Left lung (tissue), 10 donors: ENCODE data around the gene NTSR2. TPM values are rescaled to one million over a fixed set of nuclear protein-coding genes. Genes with fewer than 3 reads are reported as not detected.

ENCODE experiments used
- ATAC-seq: fragments of 200-7000 bp; cut with Tn5 transposase; one replicate; pipeline ENCODE4 v1.9.1; 2020; ENCODE audit warnings: moderate library complexity
- DNase-seq, 4 donors: peaks; one replicate each; pipeline ENCODE4 v3.0.0-alpha.2; 2013 to 2020
- H3K27ac ChIP-seq, 2 donors: fragments of 200-600 bp; sonication (generic) in 1 of 2; one replicate each; pipeline versions ENCODE4 v1.5.0 to v1.8.0; 2020 to 2021
- H3K27me3 ChIP-seq, 2 donors: fragments of 200-600 bp; sonication (generic) in 1 of 2; one replicate each; pipeline versions ENCODE4 v1.5.0 to v1.8.0; 2020 to 2021
- H3K36me3 ChIP-seq, 2 donors: fragments of 200-600 bp; sonication (generic) in 1 of 2; one replicate each; pipeline versions ENCODE4 v1.5.0 to v1.8.0; 2020 to 2021
- H3K4me1 ChIP-seq, 2 donors: fragments of 200-600 bp; one replicate each; pipeline ENCODE4 v1.8.0; 2021
- H3K4me3 ChIP-seq, 2 donors: fragments of 200-600 bp; sonication (generic) in 1 of 2; one replicate each; pipeline versions ENCODE4 v1.5.0 to v1.8.0; 2020 to 2021; ENCODE audit warnings: mild to moderate bottlenecking in 1 of 2
- H3K9me3 ChIP-seq, 2 donors: fragments of 200-600 bp; sonication (generic) in 1 of 2; one replicate each; pipeline versions ENCODE4 v1.5.0 to v1.8.0; 2020 to 2021
- CTCF ChIP-seq, 2 donors: fragments of 200-600 bp; sonication (generic) in 1 of 2; IDR thresholded peaks; one replicate each; pipeline versions ENCODE4 v1.5.0 to v1.8.0; 2021; ENCODE audit warnings: antibody characterized with exemption in 2 of 2
- intact Hi-C, 2 donors: fragments of 100-400 bp; cut with DNase I; formaldehyde crosslinking; loops; one replicate each; pipeline versions ENCODE4 v1.11.2 to v1.14.2; 2022
- polyA plus RNA-seq, 6 donors: library from polyadenylated mRNA; unstranded; fragments of 120-200 nt; gene quantifications; one replicate each; pipeline ENCODE4 v1.2.1, GENCODE V29; 2013; ENCODE audit not compliant: insufficient read length in 6 of 6
- total RNA-seq, 2 donors: library from RNA; stranded (reverse); fragmentation: NEBNext Ultra II Directional; extraction: Animal tissue kit (Norgen Biotek cat#: 25700); gene quantifications; one replicate each; pipeline ENCODE4 v1.2.1, GENCODE V29; 2021
- donor health status: DM: no; HTN: yes; CAD: no.
- donor health status: DM: no; HTN: no; CAD: no.

The NTSR2 gene
- total and polyA plus RNA-seq, 8 donors = not detected

GRCh38 chr2:11716689-11717321 lies 46.8 kb upstream of the NTSR2 start:
- ATAC-seq = peak; percentile 79
- H3K27me3 ChIP-seq = no peaks in the 10 kb centered on the region
- intact Hi-C loops = no loop called here
- peak overlapping the region; percentile 1 to 37 for H3K27ac ChIP-seq
- no peaks in the 10 kb centered on the region for H3K9me3 ChIP-seq
- TF ChIP-seq CTCF (IDR thresholded peaks at IDR 0.05) = no peak
- H3K4me1 ChIP-seq = peaks cover 3 to 7% of the 10 kb centered on the region in 2 donors
- DNase-seq = peak in 2 of 4 donors; percentile 48 to 73
- no peak overlapping the region for H3K4me3 ChIP-seq
- H3K36me3 ChIP-seq = no peaks in the 10 kb centered on the region

- Histone ChIP-seq H3K4me1 (peaks cover 3 to 13% of the 10 kb centered on the region in 2 donors), H3K36me3 (no peaks in the 10 kb centered on the region), H3K4me3 (no peak overlapping the region), H3K27ac (peak overlapping the region; percentile 1 to 37), H3K27me3 (no peaks in the 10 kb centered on the region), H3K9me3 (no peaks in the 10 kb centered on the region)
- no peak for TF ChIP-seq CTCF (IDR thresholded peaks at IDR 0.05)
- intact Hi-C loops = no loop called here
- DNase-seq (no peak), ATAC-seq (peak; percentile 11)
Observed at GRCh38 chr2:11715987-11716652, 46.1 kb upstream of the NTSR2 start.

GRCh38 chr2:11713815-11714214 lies 43.8 kb upstream of the NTSR2 start:
- intact Hi-C loops = no loop called here
- TF ChIP-seq CTCF (IDR thresholded peaks at IDR 0.05) = no peak

GRCh38 chr2:11712866-11713265 lies 42.9 kb upstream of the NTSR2 start:
- ATAC-seq = no peak
- no peaks in the 10 kb centered on the region for H3K9me3 ChIP-seq
- no peak overlapping the region for H3K27ac ChIP-seq
- TF ChIP-seq CTCF (IDR thresholded peaks at IDR 0.05) = no peak
- no peak for DNase-seq
- intact Hi-C loops = no loop called here
- peaks cover 3 to 13% of the 10 kb centered on the region in 2 donors for H3K4me1 ChIP-seq
- H3K27me3 ChIP-seq = no peaks in the 10 kb centered on the region
- no peaks in the 10 kb centered on the region for H3K36me3 ChIP-seq
- H3K4me3 ChIP-seq = no peak overlapping the region

More at GRCh38 chr2:11713815-11714214, 43.8 kb upstream of the NTSR2 start:
- Histone ChIP-seq H3K27ac (no peak overlapping the region), H3K27me3 (no peaks in the 10 kb centered on the region), H3K4me1 (peaks cover 3 to 13% of the 10 kb centered on the region in 2 donors), H3K9me3 (no peaks in the 10 kb centered on the region), H3K36me3 (no peaks in the 10 kb centered on the region), H3K4me3 (no peak overlapping the region)
- DNase-seq = no peak
- ATAC-seq = no peak

- no peaks in the 10 kb centered on the region for H3K9me3 ChIP-seq
- intact Hi-C loops = no loop called here
- ATAC-seq (no peak), DNase-seq (no peak)
- no peaks in the 10 kb centered on the region for H3K36me3 ChIP-seq
- no peaks in the 10 kb centered on the region for H3K27me3 ChIP-seq
- no peak overlapping the region for H3K4me3 ChIP-seq
- no peak for TF ChIP-seq CTCF (IDR thresholded peaks at IDR 0.05)
- no peak overlapping the region for H3K27ac ChIP-seq
- H3K4me1 ChIP-seq = peaks cover 0 to 8% of the 10 kb centered on the region in 2 donors
Observed at GRCh38 chr2:11711751-11712150, 41.8 kb upstream of the NTSR2 start.
